OCI-LY7 (cell line): ENCODE measurements around the gene CDC42BPB.

Source experiments
- EZH2phosphoT487 ChIP-seq: fragments of 200-600 bp; sonication (generic); IDR thresholded peaks from 2 replicates; pipeline ENCODE4 v1.6.1; 2018; ENCODE audit warnings: low read depth, borderline replicate concordance, mild to moderate bottlenecking, mixed run types, antibody characterized with exemption, low read length, moderate library complexity, mixed read lengths
- TF ChIP-seq, protein P1 (sequence below): fragments of 200-600 bp; sonication (generic); conservative IDR thresholded peaks from 2 replicates; pipeline ENCODE4 v1.5.1; 2014; ENCODE audit warnings: mild to moderate bottlenecking, antibody characterized with exemption, low read length, moderate library complexity, mixed read lengths

DNA sequence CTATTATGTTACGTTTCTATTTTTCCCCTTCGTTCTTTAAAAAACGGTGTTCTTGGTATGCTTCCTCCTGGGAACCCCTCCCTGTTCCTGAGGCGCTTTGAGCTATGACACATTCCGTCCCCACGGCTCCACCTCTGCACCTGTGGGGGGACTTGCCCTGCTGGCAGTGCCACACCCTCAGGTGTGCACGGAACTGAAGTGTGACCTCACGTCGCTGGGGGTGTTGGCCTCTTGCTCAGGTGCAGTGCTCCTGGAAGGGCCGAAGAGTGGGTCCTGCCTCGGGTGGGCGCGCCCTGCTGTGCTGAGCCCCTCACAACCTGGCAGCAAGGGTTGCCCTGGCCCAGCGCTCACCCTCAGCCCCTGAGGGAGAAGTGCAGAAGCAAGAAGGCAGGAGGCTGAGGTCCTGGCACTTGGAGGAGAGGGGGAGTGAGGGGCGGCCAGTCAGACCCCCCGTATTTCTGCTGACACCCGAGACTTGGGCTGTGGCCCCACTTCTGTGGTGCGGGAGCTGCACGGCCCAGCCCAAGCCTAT, 129.9 kb downstream of the CDC42BPB start:
- TF ChIP-seq, protein P1, sequence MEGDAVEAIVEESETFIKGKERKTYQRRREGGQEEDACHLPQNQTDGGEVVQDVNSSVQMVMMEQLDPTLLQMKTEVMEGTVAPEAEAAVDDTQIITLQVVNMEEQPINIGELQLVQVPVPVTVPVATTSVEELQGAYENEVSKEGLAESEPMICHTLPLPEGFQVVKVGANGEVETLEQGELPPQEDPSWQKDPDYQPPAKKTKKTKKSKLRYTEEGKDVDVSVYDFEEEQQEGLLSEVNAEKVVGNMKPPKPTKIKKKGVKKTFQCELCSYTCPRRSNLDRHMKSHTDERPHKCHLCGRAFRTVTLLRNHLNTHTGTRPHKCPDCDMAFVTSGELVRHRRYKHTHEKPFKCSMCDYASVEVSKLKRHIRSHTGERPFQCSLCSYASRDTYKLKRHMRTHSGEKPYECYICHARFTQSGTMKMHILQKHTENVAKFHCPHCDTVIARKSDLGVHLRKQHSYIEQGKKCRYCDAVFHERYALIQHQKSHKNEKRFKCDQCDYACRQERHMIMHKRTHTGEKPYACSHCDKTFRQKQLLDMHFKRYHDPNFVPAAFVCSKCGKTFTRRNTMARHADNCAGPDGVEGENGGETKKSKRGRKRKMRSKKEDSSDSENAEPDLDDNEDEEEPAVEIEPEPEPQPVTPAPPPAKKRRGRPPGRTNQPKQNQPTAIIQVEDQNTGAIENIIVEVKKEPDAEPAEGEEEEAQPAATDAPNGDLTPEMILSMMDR: no peak
- no peak for TF ChIP-seq EZH2phosphoT487
